ENCODE data around the gene LHFPL6. TPM values are rescaled to one million over a fixed set of nuclear protein-coding genes. Genes with fewer than 3 reads are reported as not detected.

Gene LHFPL6
- total RNA-seq, 6 experiments from 2014 or later, result 57.5 to 75.3 (median 61.4) TPM

DNA sequence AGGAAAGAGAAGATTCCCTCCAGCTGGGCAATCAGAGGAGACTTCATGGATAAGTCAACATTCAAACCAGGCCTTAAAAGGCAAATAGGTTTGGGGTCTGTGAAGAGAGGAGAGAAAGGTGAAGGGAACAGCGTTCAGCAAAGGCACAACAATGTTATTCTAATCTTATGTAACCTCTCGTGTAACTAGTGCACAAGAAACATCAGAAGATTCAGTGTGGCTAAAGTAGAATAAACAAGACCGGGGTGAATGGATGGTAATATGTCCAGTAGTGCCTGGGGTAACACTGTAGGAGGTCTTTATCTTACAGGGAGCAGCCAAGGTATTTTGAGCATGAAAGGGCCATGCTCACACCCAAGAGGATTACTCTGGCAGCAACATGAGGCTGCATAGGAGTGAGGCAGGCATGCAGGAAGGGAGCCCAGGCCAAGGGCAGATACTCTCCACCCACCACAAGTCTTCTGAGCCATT lies 24.1 kb downstream of the LHFPL6 start:
- Mint-ChIP-seq H3K4me1 (ENCODE audit: low read depth) (peaks cover 10% of the 10 kb centered on the region), H3K27me3 (ENCODE audit: insufficient read depth) (no peaks in the 10 kb centered on the region), H3K36me3 (ENCODE audit: low read depth) (peaks cover 28% of the 10 kb centered on the region), H3K9me3 (no peaks in the 10 kb centered on the region), H3K4me3 (no peak overlapping the region), H3K27ac (no peak overlapping the region)
- no peak for TF ChIP-seq CTCF (IDR thresholded peaks at IDR 0.05)
- DNase-seq, result no peak

DNA sequence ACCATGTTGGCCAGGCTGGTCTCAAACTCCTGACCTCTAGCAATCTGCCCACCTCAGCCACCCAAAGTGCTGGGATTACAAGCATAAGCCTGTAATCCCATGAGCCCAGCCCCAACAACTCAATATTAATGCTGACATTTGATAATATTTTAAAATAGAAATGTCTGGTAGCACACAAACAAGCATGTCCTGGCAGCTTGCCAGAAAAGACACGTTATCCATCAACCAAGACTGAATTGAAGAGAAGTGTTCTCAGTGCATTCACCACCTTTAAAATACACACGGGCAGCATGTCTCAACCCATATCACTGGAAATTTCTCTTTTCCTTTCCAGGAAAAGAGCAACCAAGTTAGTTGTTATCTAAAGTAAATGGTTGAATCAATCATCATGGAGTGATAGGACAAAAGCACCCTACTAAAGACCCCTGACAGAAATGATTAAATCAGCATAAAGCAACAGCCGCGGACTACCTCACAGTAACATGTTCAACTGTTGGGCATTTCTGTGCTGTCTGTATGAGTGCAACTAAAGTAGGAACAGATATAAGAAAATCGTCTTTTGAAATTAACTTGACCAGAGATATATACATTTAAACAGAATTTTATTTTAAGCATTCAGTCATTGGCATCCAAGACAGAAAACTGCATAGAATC lies 25.0 kb downstream of the LHFPL6 start:
- Mint-ChIP-seq H3K4me1 (ENCODE audit: low read depth) (peaks cover 6% of the 10 kb centered on the region; the same call in 1 of the 2 replicates), H3K9me3 (no peaks in the 10 kb centered on the region), H3K36me3 (ENCODE audit: low read depth) (peaks cover 28% of the 10 kb centered on the region), H3K4me3 (no peak overlapping the region), H3K27me3 (ENCODE audit: insufficient read depth) (no peaks in the 10 kb centered on the region), H3K27ac (no peak overlapping the region)
- no peak for TF ChIP-seq CTCF (IDR thresholded peaks at IDR 0.05)
- no peak for DNase-seq

DNA sequence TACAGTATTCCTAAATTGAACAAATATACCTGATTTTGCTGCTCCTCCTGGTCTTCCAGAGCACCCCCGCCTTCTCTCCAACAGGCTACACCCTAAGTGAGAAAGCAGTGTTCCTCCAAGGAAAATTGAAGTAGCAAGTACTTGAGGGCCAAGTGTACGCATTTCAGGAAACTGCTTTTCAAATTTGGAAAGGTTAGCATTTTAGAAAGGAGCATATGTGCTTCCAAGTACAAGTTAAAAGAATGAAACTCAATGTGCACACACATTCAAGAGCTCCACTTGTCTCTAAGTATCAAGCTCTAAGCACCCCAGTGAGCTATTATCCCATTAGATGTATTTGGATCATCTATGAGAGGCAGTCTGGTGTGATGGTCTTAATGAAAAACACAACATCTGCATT lies 25.8 kb downstream of the LHFPL6 start:
- Mint-ChIP-seq H3K27ac (no peak overlapping the region), H3K36me3 (ENCODE audit: low read depth) (peaks cover 22% of the 10 kb centered on the region), H3K27me3 (ENCODE audit: insufficient read depth) (no peaks in the 10 kb centered on the region), H3K4me3 (no peak overlapping the region), H3K9me3 (no peaks in the 10 kb centered on the region), H3K4me1 (ENCODE audit: low read depth) (peaks cover 4% of the 10 kb centered on the region; the same call in 1 of the 2 replicates)
- TF ChIP-seq CTCF (IDR thresholded peaks at IDR 0.05), result no peak
- no peak for DNase-seq

DNA sequence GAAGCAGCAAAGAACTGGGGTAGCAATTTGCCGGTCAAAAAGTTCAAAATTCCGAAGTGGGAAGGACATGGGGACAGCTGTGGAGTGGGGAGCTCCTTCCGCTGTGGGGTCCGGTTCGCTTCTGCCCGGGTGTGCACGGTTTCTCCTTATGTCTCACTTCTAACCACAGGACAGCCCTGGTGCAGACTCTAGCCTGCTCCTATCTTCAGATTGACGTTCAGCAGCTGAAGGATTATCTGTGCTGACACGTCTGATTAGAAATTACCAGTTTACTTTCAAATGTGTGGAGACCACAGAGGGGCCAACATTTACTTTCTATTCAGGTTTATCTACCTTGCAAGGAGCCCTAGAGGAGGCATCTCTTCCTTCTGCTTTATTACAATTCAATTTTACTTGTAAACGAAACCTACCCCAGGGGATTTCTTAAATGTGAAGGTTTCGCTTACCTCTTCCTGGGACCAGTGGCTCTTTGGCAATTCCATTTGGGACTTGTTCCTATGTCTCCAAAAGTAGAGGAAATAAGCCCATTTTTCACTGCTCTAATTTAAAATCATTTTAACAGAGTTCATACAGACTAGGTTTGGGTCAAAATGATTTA lies 27.3 kb downstream of the LHFPL6 start:
- TF ChIP-seq CTCF (IDR thresholded peaks at IDR 0.05), result no peak
- H3K27ac Mint-ChIP-seq, result no peak overlapping the region
- no peak overlapping the region for H3K4me3 Mint-ChIP-seq
- H3K9me3 Mint-ChIP-seq, result no peaks in the 10 kb centered on the region
- DNase-seq, result no peak
- H3K27me3 Mint-ChIP-seq (ENCODE audit: insufficient read depth), result no peaks in the 10 kb centered on the region
- H3K36me3 Mint-ChIP-seq (ENCODE audit: low read depth), result peaks cover 9% of the 10 kb centered on the region; the same call in 1 of the 2 replicates
- H3K4me1 Mint-ChIP-seq (ENCODE audit: low read depth), result no peaks in the 10 kb centered on the region

- no peaks in the 10 kb centered on the region for H3K9me3 Mint-ChIP-seq
- H3K4me3 Mint-ChIP-seq, result no peak overlapping the region
- peaks cover 25% of the 10 kb centered on the region for H3K4me1 Mint-ChIP-seq (ENCODE audit: low read depth)
- H3K27ac Mint-ChIP-seq, result no peak overlapping the region
- no peak for TF ChIP-seq CTCF (IDR thresholded peaks at IDR 0.05)
- H3K27me3 Mint-ChIP-seq (ENCODE audit: insufficient read depth), result no peaks in the 10 kb centered on the region
- DNase-seq, result no peak
- H3K36me3 Mint-ChIP-seq (ENCODE audit: low read depth), result peaks cover 4% of the 10 kb centered on the region; the same call in 1 of the 2 replicates
These were observed 31.4 kb downstream of the LHFPL6 start for GRCh38 chr13:39571502-39572092.

All from HFFc6 (cell line).